Measurements from ENCODE around the gene EPAS1. TPM values are rescaled to one million over a fixed set of nuclear protein-coding genes. Genes with fewer than 3 reads are reported as not detected.

EPAS1 gene
- total and polyA plus RNA-seq, 2 experiments from 2014 or later = 47.5 to 73.8 TPM

GRCh38 chr2:46317094-46317486 lies 19.9 kb downstream of the EPAS1 start:
- Histone ChIP-seq H3K9ac (peak overlapping the region; percentile 76; the same call in 1 of the 2 replicates), H3K4me1 (ENCODE audit: insufficient read depth) (peaks cover 51% of the 10 kb centered on the region), H2AFZ (no peak overlapping the region), H3K9me2 (ENCODE audit: insufficient read depth) (no peaks in the 10 kb centered on the region), H4K20me1 (ENCODE audit: insufficient read depth) (no peaks in the 10 kb centered on the region), H3K79me2 (ENCODE audit: insufficient read depth) (peaks cover 89% of the 10 kb centered on the region), H3K27me3 (replicated peaks; ENCODE audit: insufficient read depth) (no peaks in the 10 kb centered on the region), H3K36me3 (ENCODE audit: low read depth) (0 out of 2 replicates have a peak, but pooled peaks cover 5% of the 10 kb centered on the region), H3K9me3 (ENCODE audit: low read depth) (no peaks in the 10 kb centered on the region), H3F3A (ENCODE audit: insufficient read depth) (peaks cover 66% of the 10 kb centered on the region), H3K4me3 (no peak overlapping the region), H3K27ac (peak overlapping the region; percentile 98), H3K4me2 (ENCODE audit: unreplicated experiment) (peak overlapping the region; percentile 10)
- in situ Hi-C loops (cut with MboI) = no loop called here
- no peak for DNase-seq
- TF ChIP-seq EZH2phosphoT487 (IDR thresholded peaks at IDR 0.05; ENCODE audit: insufficient read depth, low read depth) (no peak), EZH2 (IDR thresholded peaks at IDR 0.05; ENCODE audit: insufficient read depth, poor library complexity, severe bottlenecking) (no peak)
- 92 to 93% methylated on average over 3 of the region's 3 CpGs for WGBS, 2 experiments (ENCODE audit: low coverage in 1 of 2, low lambda C conversion rate in 2 of 2, missing lambda C conversion rate in 2 of 2)

GRCh38 chr2:46318579-46319460 lies 21.6 kb downstream of the EPAS1 start:
- no peak for DNase-seq
- peak overlapping the region; percentile 81; the same call in 1 of the 2 replicates for H3K27ac ChIP-seq

GRCh38 chr2:46319711-46320110 lies 22.5 kb downstream of the EPAS1 start:
- Histone ChIP-seq H3K27me3 (replicated peaks; ENCODE audit: insufficient read depth) (no peaks in the 10 kb centered on the region), H3K79me2 (ENCODE audit: insufficient read depth) (peaks cover 89% of the 10 kb centered on the region), H3K4me3 (peak overlapping the region; percentile 57), H3K27ac (peak overlapping the region; percentile 81), H3K9ac (peak overlapping the region; percentile 80), H3F3A (ENCODE audit: insufficient read depth) (peaks cover 58% of the 10 kb centered on the region), H3K4me1 (ENCODE audit: insufficient read depth) (peaks cover 46% of the 10 kb centered on the region), H3K4me2 (ENCODE audit: unreplicated experiment) (peak overlapping the region; percentile 78), H3K9me2 (ENCODE audit: insufficient read depth) (no peaks in the 10 kb centered on the region), H2AFZ (peak overlapping the region; percentile 47), H4K20me1 (ENCODE audit: insufficient read depth) (no peaks in the 10 kb centered on the region), H3K36me3 (ENCODE audit: low read depth) (0 out of 2 replicates have a peak, but pooled peaks cover 5% of the 10 kb centered on the region), H3K9me3 (ENCODE audit: low read depth) (no peaks in the 10 kb centered on the region)
- WGBS, 2 experiments (ENCODE audit: low coverage in 1 of 2, low lambda C conversion rate in 2 of 2, missing lambda C conversion rate in 2 of 2) = 15 to 17% methylated on average over 5 of the region's 5 CpGs
- TF ChIP-seq EZH2 (IDR thresholded peaks at IDR 0.05; ENCODE audit: insufficient read depth, poor library complexity, severe bottlenecking) (no peak), EZH2phosphoT487 (IDR thresholded peaks at IDR 0.05; ENCODE audit: insufficient read depth, low read depth) (no peak)
- no peak for DNase-seq
- in situ Hi-C loops (cut with MboI) = no loop called here

More at GRCh38 chr2:46318579-46319460, 21.6 kb downstream of the EPAS1 start:
- peaks cover 51% of the 10 kb centered on the region for H3K4me1 ChIP-seq (ENCODE audit: insufficient read depth)
- H3K9me2 ChIP-seq (ENCODE audit: insufficient read depth) = no peaks in the 10 kb centered on the region
- H3K36me3 ChIP-seq (ENCODE audit: low read depth) = 0 out of 2 replicates have a peak, but pooled peaks cover 5% of the 10 kb centered on the region
- in situ Hi-C loops (cut with MboI) = no loop called here
- no peak for TF ChIP-seq EZH2phosphoT487 (IDR thresholded peaks at IDR 0.05; ENCODE audit: insufficient read depth, low read depth)
- TF ChIP-seq EZH2 (IDR thresholded peaks at IDR 0.05; ENCODE audit: insufficient read depth, poor library complexity, severe bottlenecking) = no peak
- no peak overlapping the region for H2AFZ ChIP-seq
- H3K79me2 ChIP-seq (ENCODE audit: insufficient read depth) = peaks cover 89% of the 10 kb centered on the region
- WGBS, 2 experiments (ENCODE audit: low coverage in 1 of 2, low lambda C conversion rate in 2 of 2, missing lambda C conversion rate in 2 of 2) = 98 to 100% methylated on average over 3 of the region's 3 CpGs
- no peaks in the 10 kb centered on the region for H4K20me1 ChIP-seq (ENCODE audit: insufficient read depth)
- H3K4me3 ChIP-seq = no peak overlapping the region
- H3K27me3 ChIP-seq (replicated peaks; ENCODE audit: insufficient read depth) = no peaks in the 10 kb centered on the region
- peak overlapping the region; percentile 80; the same call in 1 of the 2 replicates for H3K9ac ChIP-seq
- peaks cover 62% of the 10 kb centered on the region for H3F3A ChIP-seq (ENCODE audit: insufficient read depth)
- peak overlapping the region; percentile 78 for H3K4me2 ChIP-seq (ENCODE audit: unreplicated experiment)
- H3K9me3 ChIP-seq (ENCODE audit: low read depth) = no peaks in the 10 kb centered on the region

- Histone ChIP-seq H3K4me3 (peak overlapping the region; percentile 57), H2AFZ (peak overlapping the region; percentile 47), H3K9me2 (ENCODE audit: insufficient read depth) (no peaks in the 10 kb centered on the region), H3K9ac (peak overlapping the region; percentile 80), H3K27ac (peak overlapping the region; percentile 81), H3K36me3 (ENCODE audit: low read depth) (0 out of 2 replicates have a peak, but pooled peaks cover 5% of the 10 kb centered on the region), H3K4me1 (ENCODE audit: insufficient read depth) (peaks cover 48% of the 10 kb centered on the region), H3K79me2 (ENCODE audit: insufficient read depth) (peaks cover 92% of the 10 kb centered on the region), H3F3A (ENCODE audit: insufficient read depth) (peaks cover 55% of the 10 kb centered on the region), H3K27me3 (replicated peaks; ENCODE audit: insufficient read depth) (no peaks in the 10 kb centered on the region), H3K4me2 (ENCODE audit: unreplicated experiment) (peak overlapping the region; percentile 78), H3K9me3 (ENCODE audit: low read depth) (no peaks in the 10 kb centered on the region), H4K20me1 (ENCODE audit: insufficient read depth) (no peaks in the 10 kb centered on the region)
- no peak for TF ChIP-seq EZH2 (IDR thresholded peaks at IDR 0.05; ENCODE audit: insufficient read depth, poor library complexity, severe bottlenecking)
- TF ChIP-seq EZH2phosphoT487 (IDR thresholded peaks at IDR 0.05; ENCODE audit: insufficient read depth, low read depth) = no peak
- DNase-seq = peak; percentile 76
- in situ Hi-C loops (cut with MboI) = no loop called here
- 8% methylated on average over 8 of the region's 8 CpGs for WGBS, 2 experiments (ENCODE audit: low coverage in 1 of 2, low lambda C conversion rate in 2 of 2, missing lambda C conversion rate in 2 of 2)
Observed at GRCh38 chr2:46320141-46320567, 22.9 kb downstream of the EPAS1 start.
